HG02798 (cell line): Measurements from ENCODE around the gene SYK.

Source experiments
- ATAC-seq: cut with Tn5 transposase; IDR thresholded peaks from one replicate; pipeline ENCODE4 v1.9.1; 2021; ENCODE audit warnings: mild to moderate bottlenecking; ENCODE audit not compliant: unreplicated experiment, poor library complexity

Gene SYK

GRCh38 chr9:90926936-90927335 is 125.3 kb downstream of the SYK start:
- no peak for ATAC-seq

- no peak for ATAC-seq
Observed at GRCh38 chr9:90927496-90927895, 125.9 kb downstream of the SYK start.

- no peak for ATAC-seq
Observed at GRCh38 chr9:90929626-90930025, 128.0 kb downstream of the SYK start.

GRCh38 chr9:90933468-90933867 is 131.8 kb downstream of the SYK start:
- no peak for ATAC-seq

- ATAC-seq = no peak
Observed at GRCh38 chr9:90939351-90939750, 137.7 kb downstream of the SYK start.

GRCh38 chr9:90940280-90940679 is 138.7 kb downstream of the SYK start:
- ATAC-seq = no peak

- ATAC-seq = no peak
Observed at GRCh38 chr9:90941661-90942060, 140.0 kb downstream of the SYK start.

GRCh38 chr9:90942555-90942954 is 140.9 kb downstream of the SYK start:
- peak; percentile 80 for ATAC-seq

GRCh38 chr9:90943341-90943740 is 141.7 kb downstream of the SYK start:
- ATAC-seq = peak; percentile 55

- ATAC-seq = no peak
Observed at GRCh38 chr9:90945336-90945735, 143.7 kb downstream of the SYK start.

GRCh38 chr9:90946982-90947381 is 145.4 kb downstream of the SYK start:
- ATAC-seq = no peak
